Kidney glomerular epithelial cell (primary cell): ENCODE results near the gene FOXP1.
"Not testable (repeated sequence)": the region's sequence is repeated elsewhere in the genome, so short reads cannot be mapped to it uniquely, and the experiment has no call there.

Experiments used
- DNase-seq: peaks from one replicate; lab custom pipeline; 2025; lab: John Stamatoyannopoulos, UW

Gene FOXP1

DNA sequence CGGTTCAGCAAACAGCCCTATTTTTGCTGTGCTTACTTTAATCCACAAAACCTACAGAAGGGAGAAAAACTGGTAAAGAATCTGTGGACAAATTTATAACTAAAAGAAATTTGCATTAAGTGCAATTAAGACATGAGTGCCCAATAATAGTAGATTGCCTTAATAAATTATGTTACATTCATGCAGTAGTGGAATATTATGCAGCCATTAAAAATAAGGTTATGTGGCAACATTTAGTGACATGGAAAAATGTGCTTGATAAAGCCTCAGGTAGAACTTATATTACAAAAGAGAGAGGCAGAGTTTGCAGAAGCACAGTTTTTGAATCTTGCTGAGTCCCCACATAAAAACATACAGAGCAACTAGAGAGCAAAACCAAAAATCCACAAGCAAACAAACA is 253.0 kb downstream of the FOXP1 start:
- DNase-seq: no peak

DNA sequence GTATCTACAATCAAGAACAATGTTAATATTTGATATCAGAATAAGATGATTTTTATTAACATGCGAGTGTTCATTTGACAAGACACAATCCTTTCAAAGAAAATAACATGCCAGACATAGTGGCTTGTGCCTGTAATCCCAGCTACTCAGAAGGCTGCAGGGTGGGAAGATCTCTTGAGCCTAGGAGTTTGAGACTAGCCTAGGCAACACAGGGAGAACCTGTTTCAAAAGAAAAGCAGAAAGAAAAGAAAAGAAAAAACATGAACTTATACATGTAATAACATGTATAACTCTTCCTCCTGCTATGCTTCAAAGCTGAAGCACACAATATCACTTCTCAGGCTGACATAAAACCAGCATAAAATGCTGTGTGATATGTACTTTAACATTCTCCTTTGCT is 253.7 kb downstream of the FOXP1 start:
- no peak for DNase-seq

DNA sequence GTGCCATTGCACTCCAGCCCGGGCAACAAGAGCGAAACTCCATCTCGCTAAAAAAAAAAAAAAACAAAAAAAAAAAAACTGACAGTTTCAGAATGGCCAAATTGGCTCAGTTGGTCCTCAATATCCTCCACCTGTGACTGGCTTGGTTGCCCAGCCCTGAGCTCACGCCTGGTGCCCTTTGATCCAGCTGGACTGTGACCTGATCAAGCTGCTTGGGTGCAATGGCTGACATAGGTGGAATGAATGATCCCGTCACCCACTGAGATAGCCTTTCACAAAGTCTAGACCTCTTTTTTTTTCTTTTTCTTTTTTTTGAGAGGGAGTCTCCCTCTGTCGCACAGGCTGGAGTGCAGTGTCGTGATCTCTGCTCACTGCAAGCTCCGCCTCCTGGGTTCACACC is 254.6 kb downstream of the FOXP1 start:
- no peak for DNase-seq

DNA sequence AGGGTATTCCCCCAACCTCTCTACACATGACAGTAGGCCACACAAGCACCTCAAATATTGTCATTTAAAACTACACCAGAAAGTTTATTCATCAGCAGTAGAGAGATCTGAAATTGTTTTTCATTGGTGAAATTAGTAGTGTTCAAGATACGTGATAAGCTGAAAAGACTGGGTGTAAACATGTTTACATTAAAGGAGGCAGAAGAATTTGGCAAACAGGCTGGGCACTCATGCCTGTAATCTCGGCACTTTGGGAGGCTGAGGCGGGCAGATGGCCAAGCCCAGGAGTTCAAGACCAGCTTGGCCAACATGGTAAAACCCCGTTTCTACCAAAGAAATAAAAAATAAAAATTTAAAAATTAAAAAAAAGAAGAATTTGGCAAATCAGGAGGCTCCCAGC is 255.6 kb downstream of the FOXP1 start:
- DNase-seq: no peak

DNA sequence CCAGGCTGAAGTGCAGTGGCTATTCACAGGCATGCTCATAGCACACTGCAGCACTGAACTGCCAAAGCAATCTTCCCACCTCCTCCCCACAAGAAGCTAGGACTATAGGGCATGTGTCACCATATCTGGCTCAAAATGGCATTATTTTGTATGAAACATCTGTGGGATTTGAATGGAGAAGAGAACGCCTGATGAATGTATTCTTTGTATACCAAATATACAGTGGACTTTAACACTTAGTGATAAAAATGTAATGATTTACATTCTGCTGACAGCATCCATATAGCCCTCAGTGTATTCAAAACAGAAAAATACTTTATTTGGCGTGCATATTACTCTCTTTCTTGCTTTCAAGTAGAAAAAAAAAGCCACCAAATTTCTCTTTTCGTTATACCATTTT is 257.8 kb downstream of the FOXP1 start:
- DNase-seq: no peak

DNA sequence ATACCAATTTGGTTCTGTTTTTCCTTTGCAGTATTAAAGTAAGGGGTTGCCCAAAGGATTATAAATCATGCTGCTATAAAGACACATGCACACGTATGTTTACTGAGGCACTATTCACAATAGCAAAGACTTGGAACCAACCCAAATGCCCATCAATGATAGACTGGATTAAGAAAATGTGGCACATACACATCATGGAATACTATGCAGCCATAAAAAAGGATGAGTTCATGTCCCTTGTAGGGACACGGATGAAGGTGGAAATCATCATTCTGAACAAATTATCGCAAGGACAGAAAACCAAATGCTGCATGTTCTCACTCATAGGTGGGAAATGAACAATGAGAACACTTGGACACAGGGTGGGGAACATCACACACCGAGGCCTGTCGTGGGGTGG is 259.3 kb downstream of the FOXP1 start:
- DNase-seq: not testable (repeated sequence)

DNA sequence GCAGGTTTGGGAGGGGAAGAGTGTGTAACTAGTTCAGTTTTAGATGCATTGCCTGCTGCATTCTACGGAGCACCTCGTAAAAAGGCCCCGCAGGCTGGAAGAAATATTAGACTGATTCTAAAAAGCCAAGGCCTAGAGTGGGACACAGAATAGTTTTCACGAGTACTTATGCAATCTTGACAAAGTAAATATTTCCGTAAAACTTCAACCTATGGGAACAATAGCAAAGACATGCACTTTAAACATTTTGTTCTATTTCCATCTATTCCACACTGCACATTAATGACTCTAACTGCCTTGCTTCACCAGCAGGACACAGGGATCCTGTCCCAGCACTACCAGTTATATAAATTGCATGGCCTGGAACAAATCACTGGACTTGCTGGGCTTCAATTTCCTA is 260.0 kb downstream of the FOXP1 start:
- no peak for DNase-seq

DNA sequence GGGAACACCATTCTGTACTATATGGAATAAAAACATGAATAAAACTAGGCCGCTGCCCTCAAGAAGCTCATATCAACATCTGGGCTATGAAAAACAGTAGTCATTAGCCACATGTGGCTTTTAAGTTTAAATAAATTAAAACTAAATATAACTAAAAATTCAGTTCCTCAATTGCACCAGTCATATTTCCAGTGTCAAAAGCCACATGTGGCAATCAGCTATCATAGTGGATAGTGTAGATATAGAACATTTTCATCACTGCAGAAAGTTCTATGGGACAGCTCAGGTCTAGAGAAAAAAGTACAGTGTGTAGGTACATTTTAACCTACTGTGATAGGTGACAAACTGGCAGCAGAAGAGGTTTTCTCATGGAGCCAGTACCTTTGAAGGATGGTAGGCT is 261.4 kb downstream of the FOXP1 start:
- no peak for DNase-seq

DNA sequence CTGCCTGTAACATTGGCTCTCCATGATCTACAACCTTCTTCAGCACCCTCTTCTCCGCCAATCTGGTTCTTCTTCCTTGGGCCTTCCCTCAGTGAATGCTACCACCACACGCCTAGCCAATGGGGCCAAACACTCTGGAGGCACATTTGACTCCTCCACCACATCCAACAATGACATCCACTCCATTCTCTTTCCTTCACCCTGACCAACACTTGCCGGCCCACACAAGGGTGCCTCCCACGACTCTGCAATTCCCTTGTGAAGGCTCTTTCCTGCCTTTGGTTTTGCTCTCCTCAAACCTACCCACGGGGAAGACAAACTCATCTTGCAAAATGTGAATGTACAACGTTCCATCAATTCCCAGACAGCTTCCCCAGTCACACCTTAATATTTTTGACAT is 263.8 kb downstream of the FOXP1 start:
- no peak for DNase-seq

DNA sequence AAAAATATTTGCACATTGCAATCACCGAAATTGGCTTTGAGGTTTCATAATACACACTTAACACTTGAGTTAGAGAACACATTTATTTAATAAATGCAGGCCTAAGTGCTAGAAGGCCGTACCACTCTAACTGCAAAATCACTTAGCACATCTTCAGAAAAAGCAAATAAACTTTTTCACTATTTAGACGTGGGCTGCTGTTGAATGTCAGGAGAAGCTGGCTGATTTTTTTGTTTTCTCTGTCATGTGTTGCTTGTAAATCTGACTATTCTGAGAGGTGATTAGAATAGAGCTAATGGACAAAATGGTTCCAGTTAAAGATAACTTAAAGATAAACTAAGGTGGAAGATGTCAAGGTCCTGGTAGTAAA is 265.1 kb downstream of the FOXP1 start:
- DNase-seq: no peak

DNA sequence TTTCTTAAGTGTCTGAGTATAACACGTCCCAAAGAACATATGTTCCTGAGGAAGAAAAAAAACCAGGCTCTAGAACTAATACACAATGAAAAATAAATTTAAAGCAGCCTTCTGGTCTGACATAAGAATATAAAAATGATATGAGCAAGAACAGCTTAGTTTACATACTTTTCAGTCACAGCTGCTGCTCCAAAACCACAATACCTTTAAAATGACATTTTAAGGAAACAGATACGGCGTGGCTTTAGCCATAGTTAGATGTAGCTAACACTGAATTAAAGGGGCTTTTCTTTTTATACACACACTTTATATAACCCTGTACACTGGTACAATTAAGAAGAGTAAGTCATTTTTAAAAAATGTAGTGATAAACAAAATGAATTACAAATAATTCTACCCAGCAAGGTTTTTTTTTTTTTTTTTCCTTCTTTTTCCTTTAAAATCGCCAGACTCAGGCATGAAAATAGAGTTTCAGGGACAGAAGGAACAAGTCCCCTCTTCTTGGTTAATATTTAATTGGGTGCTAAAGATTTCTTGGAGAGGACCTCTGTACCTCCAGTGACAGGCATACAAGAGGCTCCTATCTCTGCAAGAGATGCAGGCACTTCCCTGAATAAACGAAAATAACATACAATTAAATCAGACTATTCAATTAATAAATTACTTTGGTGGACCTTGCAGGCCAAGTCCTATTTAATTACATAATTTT is 265.6 kb downstream of the FOXP1 start:
- DNase-seq: no peak

DNA sequence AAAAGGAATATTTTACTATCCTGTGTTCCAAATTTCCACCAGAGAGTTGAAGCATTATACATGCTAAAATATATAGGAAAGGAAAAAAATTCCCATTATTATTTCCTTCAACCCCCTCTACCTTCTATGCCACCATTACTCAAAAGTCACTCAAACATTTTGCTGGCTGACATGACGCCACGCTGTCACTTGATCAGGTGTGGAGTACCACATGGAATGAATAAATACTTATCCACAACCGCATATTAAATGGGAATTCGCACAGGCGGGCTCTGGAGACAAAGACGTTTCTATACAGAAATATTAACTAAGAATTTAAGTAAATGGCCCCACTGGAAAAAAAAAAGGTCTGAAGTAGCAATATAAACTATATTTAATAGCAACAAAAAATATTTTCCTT is 266.4 kb downstream of the FOXP1 start:
- no peak for DNase-seq

DNA sequence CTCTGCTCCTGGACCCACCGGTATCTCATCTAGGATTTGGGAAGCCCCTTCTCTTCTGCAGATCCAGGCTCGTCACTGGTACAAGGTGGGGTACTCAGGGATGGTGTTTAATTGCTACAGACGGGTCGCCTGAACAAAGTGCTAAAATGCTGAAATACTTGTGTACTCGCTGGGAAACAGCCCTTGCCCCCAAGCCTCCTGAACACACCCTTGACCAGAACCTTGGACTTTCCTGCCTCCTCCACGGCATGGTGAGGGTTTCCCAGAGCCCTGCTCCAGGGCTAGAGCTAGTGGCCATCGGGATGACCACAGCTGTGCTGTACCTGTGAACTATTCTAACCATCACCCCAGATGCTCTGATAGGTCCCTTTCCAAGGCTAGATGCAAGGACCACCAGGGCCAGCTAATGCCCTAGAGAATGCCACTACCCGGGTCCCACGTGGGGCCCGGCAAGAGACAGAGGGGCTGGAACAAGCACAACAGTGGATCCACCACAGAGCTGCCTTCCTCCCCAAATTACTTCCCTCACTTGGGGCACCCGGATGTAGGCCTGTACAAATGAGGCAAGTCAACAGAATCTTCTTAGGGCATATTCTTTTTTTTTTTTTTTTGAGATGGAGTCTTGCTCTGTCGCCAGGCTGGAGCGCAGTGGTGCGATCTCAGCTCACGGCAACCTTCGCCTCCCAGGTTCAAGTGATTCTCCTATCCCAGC is 267.3 kb downstream of the FOXP1 start:
- no peak for DNase-seq

DNA sequence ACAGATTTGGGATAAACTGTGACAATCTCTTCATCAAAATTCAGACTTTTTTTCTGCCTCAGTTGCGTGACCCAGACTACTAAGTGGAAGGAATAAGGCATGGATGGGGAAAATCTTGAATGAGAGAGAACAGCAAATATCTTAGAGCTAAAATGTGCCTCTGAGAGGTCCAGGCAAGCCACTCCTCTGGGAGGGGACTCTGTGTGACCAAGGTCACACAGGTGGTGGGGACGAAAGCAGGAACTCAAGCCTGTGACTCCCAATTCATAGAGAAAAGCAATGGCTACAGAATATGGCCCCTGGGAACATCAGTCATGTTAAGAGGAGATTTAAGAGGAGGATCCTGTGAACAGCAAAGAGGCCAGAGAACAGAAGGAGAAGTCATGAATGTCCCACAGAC is 268.1 kb downstream of the FOXP1 start:
- no peak for DNase-seq

DNA sequence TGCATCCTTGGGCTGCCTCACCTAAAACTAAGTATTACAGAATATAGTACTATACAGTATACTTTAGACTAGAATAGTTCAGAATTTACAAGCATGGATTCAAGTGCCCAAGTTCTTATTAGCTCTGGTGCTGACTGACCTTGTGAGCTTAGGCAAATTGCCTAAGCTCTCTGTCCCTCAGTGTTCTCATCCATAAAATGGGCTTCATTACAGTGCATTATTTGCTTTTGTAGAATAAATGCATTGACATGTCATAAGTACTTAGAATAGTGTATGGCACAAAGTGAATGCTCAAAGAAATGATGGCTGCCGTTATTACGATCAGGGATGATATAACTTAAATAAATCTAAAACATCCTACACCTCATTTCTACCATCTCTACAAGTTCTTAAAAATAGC is 269.7 kb downstream of the FOXP1 start:
- no peak for DNase-seq

DNA sequence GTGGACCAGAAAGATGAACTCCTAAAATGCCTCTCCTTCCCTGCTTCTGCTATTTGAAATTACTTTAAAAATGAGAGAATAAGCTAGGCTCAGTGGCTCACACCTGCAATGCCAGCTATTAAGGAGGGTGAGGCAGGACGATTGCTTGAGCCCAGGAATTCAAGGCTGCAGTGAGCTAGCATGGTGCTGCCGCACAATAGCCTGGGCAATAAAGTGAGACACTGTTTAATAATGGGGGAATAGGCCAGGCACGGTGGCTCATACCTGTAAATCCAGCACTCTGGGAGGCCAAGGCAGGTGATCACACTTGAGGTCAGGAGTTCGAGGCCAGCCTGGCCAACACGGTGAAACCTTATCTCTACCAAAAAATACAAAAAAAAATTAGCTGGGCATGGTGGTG is 271.1 kb downstream of the FOXP1 start:
- no peak for DNase-seq

DNA sequence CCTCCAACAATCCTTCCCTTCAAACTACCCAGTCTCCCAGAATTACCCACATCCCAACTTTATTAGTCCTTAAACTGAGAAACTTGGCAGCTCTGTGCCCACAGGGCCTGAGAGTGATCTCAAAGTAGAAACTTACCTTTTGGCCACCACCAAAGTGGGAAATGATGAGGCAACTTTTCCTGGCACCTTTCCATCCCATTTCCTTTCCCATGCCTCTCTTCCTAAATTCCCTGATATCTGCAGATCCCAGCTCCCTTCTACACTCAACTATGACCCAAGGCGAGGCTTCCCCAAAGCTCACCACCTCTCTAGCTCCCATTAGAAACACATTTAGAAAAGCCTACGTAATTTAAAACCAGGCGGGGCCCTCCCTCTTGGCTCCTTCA is 271.9 kb downstream of the FOXP1 start:
- no peak for DNase-seq

DNA sequence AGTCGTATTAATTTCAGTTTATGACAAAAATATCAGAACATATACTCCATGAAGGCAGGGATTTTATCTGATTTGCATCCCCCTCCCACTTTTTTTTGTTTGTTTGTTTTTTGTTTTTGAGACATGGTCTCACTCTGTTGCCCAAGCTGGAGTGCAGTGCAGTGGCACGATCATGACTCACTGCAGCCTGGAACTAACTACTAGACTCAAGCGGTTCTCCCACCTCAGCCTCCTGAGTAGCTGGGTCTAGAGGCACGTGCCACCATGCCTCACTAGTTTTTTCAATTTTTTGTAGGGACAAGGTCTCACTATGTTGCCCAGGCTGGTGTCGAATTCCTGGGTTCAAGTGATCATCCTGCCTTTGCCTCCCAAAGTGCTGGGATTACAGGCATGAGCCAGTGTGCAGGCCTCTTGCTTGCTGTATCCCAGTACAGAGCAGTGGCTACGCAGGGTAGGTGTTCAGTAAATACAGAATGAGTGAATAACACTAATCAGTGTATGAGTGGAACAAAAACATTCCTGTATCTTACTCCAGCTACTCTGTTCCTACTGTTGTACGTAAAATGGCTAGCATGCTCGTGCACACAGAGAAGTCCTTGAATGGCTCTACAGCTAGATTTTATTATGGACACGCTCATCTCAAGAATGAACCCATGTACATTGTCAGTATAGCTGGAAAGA is 272.4 kb downstream of the FOXP1 start:
- DNase-seq: no peak

DNA sequence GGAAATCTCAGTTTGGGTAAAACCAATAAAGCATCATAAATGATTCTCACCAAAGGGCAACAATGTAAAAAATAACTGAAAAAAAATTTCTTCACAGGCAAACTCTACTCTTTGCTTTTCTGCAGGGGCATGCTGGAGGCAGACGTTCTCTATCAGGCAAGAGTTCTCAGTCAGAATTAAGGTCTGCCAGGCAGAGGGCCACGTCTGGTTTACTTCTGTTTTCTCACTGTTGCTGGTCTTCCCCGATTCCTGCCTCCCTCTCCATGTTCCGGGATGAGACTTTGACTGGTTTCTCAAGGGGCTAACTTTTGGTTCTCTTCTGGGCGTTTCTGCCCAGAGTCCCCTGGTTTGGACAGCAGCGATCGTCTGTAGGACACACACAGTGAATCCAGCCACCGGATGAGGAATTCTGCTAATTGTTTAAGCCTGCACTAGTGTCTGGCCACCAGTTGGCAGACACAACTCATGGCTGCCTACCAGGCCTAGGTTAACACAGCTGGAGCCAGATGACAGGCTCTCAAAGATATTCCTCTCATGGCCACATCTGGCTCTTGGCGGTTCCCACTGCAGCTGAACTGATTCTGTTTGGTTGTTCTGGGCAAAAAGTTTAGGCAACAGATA is 273.1 kb downstream of the FOXP1 start:
- DNase-seq: no peak

DNA sequence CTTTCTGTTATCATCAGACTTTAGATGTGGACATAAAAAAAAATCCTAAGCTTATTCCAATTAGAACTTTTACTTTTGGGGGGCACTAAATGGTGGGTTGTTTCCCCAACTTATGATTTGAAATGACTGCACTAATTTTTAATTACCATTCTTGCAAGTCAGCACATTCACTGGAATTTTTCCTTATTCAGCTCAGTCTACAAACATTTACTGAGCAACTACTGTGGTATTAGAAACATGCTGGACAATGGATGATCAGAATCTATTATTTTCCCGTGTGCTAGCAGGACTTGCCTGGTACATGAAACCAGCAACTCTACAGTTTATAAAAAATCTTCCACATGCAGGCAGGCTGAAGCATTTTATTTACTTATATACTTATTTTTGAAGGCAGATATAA is 273.6 kb downstream of the FOXP1 start:
- DNase-seq: no peak

DNA sequence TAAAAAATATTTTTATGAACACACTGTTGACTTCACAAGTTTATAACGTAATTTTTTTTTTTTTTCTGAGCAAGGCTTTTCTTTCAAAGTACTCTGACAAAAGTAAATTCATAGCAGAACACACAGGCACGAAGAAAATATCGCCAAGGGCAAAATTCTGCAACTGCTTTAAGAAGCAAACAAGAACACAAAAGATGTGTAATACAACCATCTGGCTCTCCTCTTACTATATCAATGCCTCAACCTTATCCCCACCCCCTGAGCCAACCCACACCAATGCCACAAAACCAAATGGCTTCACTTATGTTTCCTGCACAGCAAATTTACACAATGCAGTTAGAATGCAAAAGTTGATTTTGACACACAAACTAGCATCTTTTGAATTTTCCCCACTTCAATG is 274.2 kb downstream of the FOXP1 start:
- no peak for DNase-seq

DNA sequence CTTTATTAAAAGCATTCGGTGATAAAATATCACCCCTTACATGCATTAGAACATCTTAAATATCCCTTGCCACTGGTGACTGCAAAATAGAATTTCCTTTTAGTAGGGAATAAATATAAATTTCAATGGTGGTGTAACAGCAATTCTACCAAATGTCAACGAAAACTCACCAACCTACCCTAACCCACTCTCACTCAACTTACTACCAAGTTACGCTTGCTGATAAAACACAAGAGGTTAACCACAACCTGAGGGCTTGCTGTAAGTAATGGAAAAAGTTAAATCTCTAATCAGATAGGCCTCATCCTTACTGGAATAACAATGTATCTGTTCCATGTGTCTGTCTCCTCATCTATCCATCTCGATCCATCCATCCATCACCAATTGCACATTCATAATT is 274.7 kb downstream of the FOXP1 start:
- DNase-seq: no peak
